Astrocyte (in vitro differentiated cells and primary cell): Measurements from ENCODE around the gene F2R. TPM values are rescaled to one million over a fixed set of nuclear protein-coding genes. Genes with fewer than 3 reads are reported as not detected.

ENCODE experiments used
- DNase-seq: peaks from one replicate; pipeline ENCODE4 v3.0.0-alpha.2; 2010; ENCODE audit warnings: low read depth
- FAIRE-seq: peaks from 2 replicates; lab custom pipeline; 2011; peaks lifted over from hg19 to GRCh38; lab: Jason Lieb, UNC
- H2AFZ ChIP-seq: 2 replicates; pipeline ENCODE4 v1.6.0; 2012; ENCODE audit warnings: low read depth, low read length, inconsistent platforms
- H3K27ac ChIP-seq: 2 replicates; pipeline ENCODE4 v1.5.1; 2011; ENCODE audit warnings: low read depth, low read length, inconsistent platforms
- H3K27me3 ChIP-seq: 2 replicates; pipeline ENCODE4 v1.6.0; 2011; ENCODE audit warnings: low read length, inconsistent platforms; ENCODE audit not compliant: insufficient read depth
- H3K36me3 ChIP-seq: 2 replicates; pipeline ENCODE4 v1.5.1; 2011; ENCODE audit warnings: low read length, inconsistent platforms; ENCODE audit not compliant: insufficient read depth
- H3K4me1 ChIP-seq: 2 replicates; pipeline ENCODE4 v1.5.1; 2011; ENCODE audit warnings: low read length, inconsistent platforms; ENCODE audit not compliant: insufficient read depth
- H3K4me2 ChIP-seq: 2 replicates; pipeline ENCODE4 v1.6.0; 2012; ENCODE audit warnings: low read length, inconsistent platforms
- H3K4me3 ChIP-seq: 2 replicates; pipeline ENCODE4 v1.5.1; 2011; ENCODE audit warnings: low read depth, mild to moderate bottlenecking, low read length, inconsistent platforms; ENCODE audit not compliant: insufficient read depth
- H3K79me2 ChIP-seq: 2 replicates; pipeline ENCODE4 v1.6.0; 2012; ENCODE audit warnings: mild to moderate bottlenecking, low read length, inconsistent platforms; ENCODE audit not compliant: insufficient read depth
- H3K9ac ChIP-seq: 2 replicates; pipeline ENCODE4 v1.6.0; 2012; ENCODE audit warnings: mild to moderate bottlenecking, low read length, inconsistent platforms
- H3K9me3 ChIP-seq: 2 replicates; pipeline ENCODE4 v1.5.1; 2012; ENCODE audit warnings: low read depth, mild to moderate bottlenecking, low read length, inconsistent platforms; ENCODE audit not compliant: insufficient read depth
- H4K20me1 ChIP-seq: 2 replicates; pipeline ENCODE4 v1.6.0; 2012; ENCODE audit warnings: low read length, inconsistent platforms; ENCODE audit not compliant: insufficient read depth
- H3K27ac Mint-ChIP-seq: one replicate; pipeline ENCODE4 v1.8.0; 2021; ENCODE audit warnings: mild to moderate bottlenecking, mixed read lengths; ENCODE audit not compliant: unreplicated experiment
- H3K27me3 Mint-ChIP-seq: one replicate; pipeline ENCODE4 v1.8.0; 2021; ENCODE audit warnings: low read depth, mixed read lengths; ENCODE audit not compliant: unreplicated experiment
- H3K36me3 Mint-ChIP-seq: one replicate; pipeline ENCODE4 v1.8.0; 2021; ENCODE audit warnings: low read depth, mixed read lengths; ENCODE audit not compliant: unreplicated experiment
- H3K4me1 Mint-ChIP-seq: one replicate; pipeline ENCODE4 v1.8.0; 2021; ENCODE audit warnings: low read depth, mixed read lengths; ENCODE audit not compliant: unreplicated experiment
- H3K4me3 Mint-ChIP-seq: one replicate; pipeline ENCODE4 v1.8.0; 2021; ENCODE audit warnings: mild to moderate bottlenecking, moderate library complexity, mixed read lengths; ENCODE audit not compliant: unreplicated experiment
- H3K9me3 Mint-ChIP-seq: one replicate; pipeline ENCODE4 v1.8.0; 2021; ENCODE audit warnings: mild to moderate bottlenecking, mixed read lengths; ENCODE audit not compliant: unreplicated experiment
- CTCF ChIP-seq: IDR thresholded peaks from 2 replicates; pipeline ENCODE4 v1.5.1; 2011; ENCODE audit warnings: low read depth, mild to moderate bottlenecking, inconsistent platforms, low read length, moderate library complexity; ENCODE audit not compliant: insufficient read depth
- EZH2 ChIP-seq: IDR thresholded peaks from 2 replicates; pipeline ENCODE4 v1.6.1; 2012; ENCODE audit warnings: mild to moderate bottlenecking, low read length, inconsistent platforms; ENCODE audit not compliant: insufficient read depth
- total RNA-seq: library from RNA; stranded (reverse); gene quantifications from 2 replicates; pipeline ENCODE4 v1.2.1, GENCODE V29; 2021

The F2R gene
- total RNA-seq, 1 donor from 2014 or later, result 285 TPM

GRCh38 chr5:76703707-76704106 lies 12.2 kb upstream of the F2R start:
- Histone ChIP-seq H3K9ac (no peak overlapping the region), H3K4me1 (peaks cover 14% of the 10 kb centered on the region), H3K27me3 (no peaks in the 10 kb centered on the region), H3K4me2 (no peak overlapping the region), H3K36me3 (no peaks in the 10 kb centered on the region), H3K4me3 (no peak overlapping the region), H3K79me2 (no peaks in the 10 kb centered on the region), H2AFZ (no peak overlapping the region), H3K27ac (no peak overlapping the region), H4K20me1 (no peaks in the 10 kb centered on the region), H3K9me3 (no peaks in the 10 kb centered on the region)
- DNase-seq, result no peak
- H3K4me3 Mint-ChIP-seq, result no peak overlapping the region
- no peak for FAIRE-seq
- peaks cover 3% of the 10 kb centered on the region for H3K36me3 Mint-ChIP-seq
- no peaks in the 10 kb centered on the region for H3K9me3 Mint-ChIP-seq
- no peak overlapping the region for H3K27ac Mint-ChIP-seq
- no peaks in the 10 kb centered on the region for H3K27me3 Mint-ChIP-seq
- H3K4me1 Mint-ChIP-seq, result peaks cover 33% of the 10 kb centered on the region
- TF ChIP-seq CTCF, result no peak
- TF ChIP-seq EZH2, result no peak

- Histone ChIP-seq H3K4me2 (peak overlapping the region; percentile 9), H3K4me3 (no peak overlapping the region), H3K9me3 (no peaks in the 10 kb centered on the region), H3K4me1 (peaks cover 17% of the 10 kb centered on the region), H2AFZ (no peak overlapping the region), H3K27me3 (no peaks in the 10 kb centered on the region), H3K36me3 (no peaks in the 10 kb centered on the region), H3K79me2 (no peaks in the 10 kb centered on the region), H4K20me1 (no peaks in the 10 kb centered on the region), H3K9ac (no peak overlapping the region), H3K27ac (no peak overlapping the region)
- DNase-seq, result no peak
- FAIRE-seq, result no peak
- Mint-ChIP-seq H3K4me1 (peaks cover 35% of the 10 kb centered on the region), H3K27ac (no peak overlapping the region), H3K36me3 (no peaks in the 10 kb centered on the region), H3K9me3 (no peaks in the 10 kb centered on the region), H3K4me3 (no peak overlapping the region), H3K27me3 (no peaks in the 10 kb centered on the region)
- TF ChIP-seq EZH2, result no peak
- TF ChIP-seq CTCF, result no peak
Observed at GRCh38 chr5:76704131-76704663, 11.7 kb upstream of the F2R start.

- Histone ChIP-seq H3K4me2 (no peak overlapping the region), H3K79me2 (no peaks in the 10 kb centered on the region), H3K36me3 (no peaks in the 10 kb centered on the region), H3K4me1 (peaks cover 31% of the 10 kb centered on the region), H3K4me3 (no peak overlapping the region), H2AFZ (no peak overlapping the region), H3K9ac (no peak overlapping the region), H3K27ac (no peak overlapping the region), H4K20me1 (no peaks in the 10 kb centered on the region), H3K27me3 (no peaks in the 10 kb centered on the region), H3K9me3 (no peaks in the 10 kb centered on the region)
- no peaks in the 10 kb centered on the region for H3K36me3 Mint-ChIP-seq
- no peaks in the 10 kb centered on the region for H3K27me3 Mint-ChIP-seq
- no peak overlapping the region for H3K4me3 Mint-ChIP-seq
- H3K27ac Mint-ChIP-seq, result no peak overlapping the region
- H3K9me3 Mint-ChIP-seq, result no peaks in the 10 kb centered on the region
- peaks cover 46% of the 10 kb centered on the region for H3K4me1 Mint-ChIP-seq
- no peak for FAIRE-seq
- TF ChIP-seq CTCF (no peak), EZH2 (no peak)
- DNase-seq, result no peak
Observed at GRCh38 chr5:76705574-76705973, 10.4 kb upstream of the F2R start.
